ENCODE data around the gene CHD5. TPM values are rescaled to one million over a fixed set of nuclear protein-coding genes. Genes with fewer than 3 reads are reported as not detected.

CHD5 gene
- total and polyA plus RNA-seq, 5 donors from 2014 or later: not detected

DNA sequence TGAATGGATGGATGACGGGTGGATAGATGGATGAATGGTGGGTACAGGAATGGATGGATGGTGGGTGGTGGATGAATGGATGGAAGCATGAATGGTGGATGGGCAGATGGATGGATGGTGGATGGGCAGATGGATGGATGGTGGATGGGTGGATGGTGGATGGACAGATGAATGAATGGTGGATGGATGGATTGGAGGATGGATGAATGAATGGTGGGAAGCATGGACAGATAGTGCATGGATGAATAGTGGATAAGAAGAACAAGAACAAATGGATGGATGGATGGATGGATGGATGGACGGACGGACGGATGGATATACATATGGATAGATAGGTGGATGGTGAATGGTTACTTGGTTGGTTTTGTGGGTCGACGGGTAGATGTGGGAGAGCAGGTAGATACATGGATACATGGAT is 4.7 kb downstream of the CHD5 start:
- H3K36me3 ChIP-seq (ENCODE audit: control insufficient read depth, insufficient read depth, low read length): no peaks in the 10 kb centered on the region
- H3K9me3 Mint-ChIP-seq: no peaks in the 10 kb centered on the region
- ATAC-seq (ENCODE audit: low read depth in 2 of 2) (no peak), DNase-seq (no peak)
- H3K27me3 ChIP-seq (ENCODE audit: control insufficient read depth, insufficient read depth, low read length): peaks cover 12% of the 10 kb centered on the region
- H3K36me3 Mint-ChIP-seq: no peaks in the 10 kb centered on the region
- H3K4me1 Mint-ChIP-seq: peaks cover 0 to 13% (median 3%) of the 10 kb centered on the region in 4 donors
- H3K4me3 Mint-ChIP-seq: no peak overlapping the region
- peaks cover 32% of the 10 kb centered on the region for H3K27me3 Mint-ChIP-seq
- H3K4me3 ChIP-seq (ENCODE audit: low read depth, low read length): no peak overlapping the region
- H3K9me3 ChIP-seq (ENCODE audit: control insufficient read depth in 2 of 2, low read length in 2 of 2): no peaks in the 10 kb centered on the region
- no peak overlapping the region for H3K27ac Mint-ChIP-seq
- H3K27ac ChIP-seq (ENCODE audit: insufficient read depth, low read length, poor library complexity, severe bottlenecking): no peak overlapping the region
- H3K4me1 ChIP-seq (ENCODE audit: control insufficient read depth, insufficient read depth, low read length, poor library complexity, severe bottlenecking): peaks cover 7% of the 10 kb centered on the region

DNA sequence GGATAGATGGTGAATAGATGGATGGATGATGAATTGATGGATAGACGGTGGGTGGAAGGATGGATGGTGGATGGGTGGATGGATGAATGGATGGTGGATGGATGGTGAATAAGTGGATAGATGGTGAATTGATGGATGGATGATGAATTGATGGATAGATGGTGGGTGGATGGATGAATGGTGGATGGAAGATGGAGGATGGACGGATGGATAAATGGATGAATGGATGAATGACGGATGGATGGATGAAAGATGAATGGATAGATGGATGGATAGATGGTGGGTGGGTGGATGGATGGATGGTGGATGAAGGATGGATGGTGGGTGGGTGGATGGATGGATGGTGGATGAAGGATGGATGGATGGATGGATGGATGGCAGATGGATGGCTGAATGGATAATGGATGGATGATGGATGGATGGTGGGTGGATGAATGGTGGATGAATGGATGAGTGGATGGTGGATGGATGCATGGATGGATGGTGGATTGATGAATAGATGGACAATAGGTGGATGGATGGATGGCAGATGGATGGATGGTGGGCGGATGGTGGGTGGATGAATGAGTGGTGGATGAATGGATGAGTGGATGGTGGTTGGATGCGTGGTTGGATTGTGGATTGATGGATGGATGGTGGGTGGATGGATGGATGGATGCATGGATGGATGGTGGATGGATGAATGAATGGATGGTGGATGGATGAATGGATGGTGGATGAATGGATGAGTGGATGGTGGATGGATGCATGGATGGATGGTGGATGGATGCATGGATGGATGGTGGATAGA is 5.3 kb downstream of the CHD5 start:
- no peak for DNase-seq
- no peak overlapping the region for H3K27ac ChIP-seq (ENCODE audit: insufficient read depth, low read length, poor library complexity, severe bottlenecking)
- peaks cover 33% of the 10 kb centered on the region for H3K27me3 Mint-ChIP-seq
- H3K4me1 Mint-ChIP-seq: peaks cover 0 to 13% (median 3%) of the 10 kb centered on the region in 4 donors
- peaks cover 12% of the 10 kb centered on the region for H3K27me3 ChIP-seq (ENCODE audit: control insufficient read depth, insufficient read depth, low read length)
- peaks cover 3% of the 10 kb centered on the region for H3K4me1 ChIP-seq (ENCODE audit: control insufficient read depth, insufficient read depth, low read length, poor library complexity, severe bottlenecking)
- H3K27ac Mint-ChIP-seq: no peak overlapping the region
- H3K9me3 ChIP-seq (ENCODE audit: control insufficient read depth in 2 of 2, low read length in 2 of 2): no peaks in the 10 kb centered on the region
- no peak for ATAC-seq (ENCODE audit: low read depth in 2 of 2)
- no peaks in the 10 kb centered on the region for H3K9me3 Mint-ChIP-seq
- no peak overlapping the region for H3K4me3 ChIP-seq (ENCODE audit: low read depth, low read length)
- no peaks in the 10 kb centered on the region for H3K36me3 Mint-ChIP-seq
- H3K4me3 Mint-ChIP-seq: no peak overlapping the region
- no peaks in the 10 kb centered on the region for H3K36me3 ChIP-seq (ENCODE audit: control insufficient read depth, insufficient read depth, low read length)

DNA sequence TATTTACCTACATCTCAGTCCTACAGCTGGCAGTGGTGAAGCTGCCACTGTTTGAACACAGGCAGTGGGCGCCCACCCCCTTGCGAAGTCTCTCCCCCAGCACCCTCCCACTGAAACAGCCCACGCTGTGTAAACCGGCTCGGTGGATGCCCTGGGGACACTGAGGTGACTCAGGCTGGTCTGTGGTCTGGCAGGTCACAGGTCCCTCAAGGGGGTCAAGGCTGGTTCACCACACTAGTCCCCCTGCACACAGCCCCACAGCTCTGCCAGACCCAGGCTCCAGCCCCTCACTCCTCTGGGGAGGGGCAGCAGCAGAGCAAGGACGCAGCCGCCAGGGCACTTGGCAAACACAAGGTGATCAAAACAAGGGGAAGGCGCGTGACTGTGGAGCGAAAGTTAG is 7.6 kb downstream of the CHD5 start:
- ATAC-seq (ENCODE audit: low read depth in 2 of 2) (no peak), DNase-seq (no peak)
- H3K9me3 Mint-ChIP-seq: no peaks in the 10 kb centered on the region
- Histone ChIP-seq H3K27me3 (ENCODE audit: control insufficient read depth, insufficient read depth, low read length) (peaks cover 12% of the 10 kb centered on the region), H3K27ac (ENCODE audit: insufficient read depth, low read length, poor library complexity, severe bottlenecking) (no peak overlapping the region), H3K9me3 (ENCODE audit: control insufficient read depth in 2 of 2, low read length in 2 of 2) (no peaks in the 10 kb centered on the region), H3K36me3 (ENCODE audit: control insufficient read depth, insufficient read depth, low read length) (no peaks in the 10 kb centered on the region), H3K4me1 (ENCODE audit: control insufficient read depth, insufficient read depth, low read length, poor library complexity, severe bottlenecking) (no peaks in the 10 kb centered on the region), H3K4me3 (ENCODE audit: low read depth, low read length) (no peak overlapping the region)
- peaks cover 0 to 3% (median 1%) of the 10 kb centered on the region in 4 donors for H3K4me1 Mint-ChIP-seq
- H3K27ac Mint-ChIP-seq: no peak overlapping the region
- H3K4me3 Mint-ChIP-seq: no peak overlapping the region
- peaks cover 20% of the 10 kb centered on the region for H3K27me3 Mint-ChIP-seq
- no peaks in the 10 kb centered on the region for H3K36me3 Mint-ChIP-seq

DNA sequence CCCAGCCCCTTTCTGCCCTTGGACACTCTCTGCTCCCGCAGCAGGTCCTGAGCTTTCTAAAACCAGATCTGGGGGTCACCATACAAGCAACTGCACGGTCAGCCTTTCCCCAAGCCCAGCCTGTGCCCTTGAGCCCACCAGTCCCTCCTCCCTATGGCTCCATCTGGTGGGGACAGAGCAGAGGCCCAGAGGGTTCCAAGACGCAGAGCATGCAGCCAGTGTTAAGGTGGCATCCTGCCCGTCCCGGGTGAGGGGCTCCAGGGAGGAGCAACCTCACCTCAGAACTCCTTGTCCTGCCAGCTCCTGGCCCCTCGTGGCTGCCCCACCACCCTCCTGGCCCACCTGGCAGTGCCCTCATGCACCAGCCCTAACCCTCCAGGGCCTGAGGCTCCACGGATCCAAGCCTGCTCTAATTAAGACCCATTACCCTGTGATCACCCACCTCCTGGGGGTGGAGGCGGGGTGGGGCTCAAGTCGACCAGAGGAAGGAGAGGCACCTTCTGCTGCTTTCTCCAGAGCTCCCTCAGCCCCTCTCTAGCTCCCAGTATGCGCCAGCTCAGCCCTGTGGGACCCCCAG is 8.5 kb downstream of the CHD5 start:
- no peaks in the 10 kb centered on the region for H3K9me3 Mint-ChIP-seq
- H3K27ac Mint-ChIP-seq: no peak overlapping the region
- H3K4me3 ChIP-seq (ENCODE audit: low read depth, low read length): no peak overlapping the region
- H3K4me1 ChIP-seq (ENCODE audit: control insufficient read depth, insufficient read depth, low read length, poor library complexity, severe bottlenecking): no peaks in the 10 kb centered on the region
- no peaks in the 10 kb centered on the region for H3K4me1 Mint-ChIP-seq
- no peak overlapping the region for H3K4me3 Mint-ChIP-seq
- DNase-seq (no peak), ATAC-seq (ENCODE audit: low read depth in 2 of 2) (no peak)
- peaks cover 10% of the 10 kb centered on the region for H3K27me3 ChIP-seq (ENCODE audit: control insufficient read depth, insufficient read depth, low read length)
- no peaks in the 10 kb centered on the region for H3K9me3 ChIP-seq (ENCODE audit: control insufficient read depth in 2 of 2, low read length in 2 of 2)
- no peak overlapping the region for H3K27ac ChIP-seq (ENCODE audit: insufficient read depth, low read length, poor library complexity, severe bottlenecking)
- no peaks in the 10 kb centered on the region for H3K36me3 ChIP-seq (ENCODE audit: control insufficient read depth, insufficient read depth, low read length)
- H3K36me3 Mint-ChIP-seq: no peaks in the 10 kb centered on the region
- peaks cover 11% of the 10 kb centered on the region for H3K27me3 Mint-ChIP-seq

DNA sequence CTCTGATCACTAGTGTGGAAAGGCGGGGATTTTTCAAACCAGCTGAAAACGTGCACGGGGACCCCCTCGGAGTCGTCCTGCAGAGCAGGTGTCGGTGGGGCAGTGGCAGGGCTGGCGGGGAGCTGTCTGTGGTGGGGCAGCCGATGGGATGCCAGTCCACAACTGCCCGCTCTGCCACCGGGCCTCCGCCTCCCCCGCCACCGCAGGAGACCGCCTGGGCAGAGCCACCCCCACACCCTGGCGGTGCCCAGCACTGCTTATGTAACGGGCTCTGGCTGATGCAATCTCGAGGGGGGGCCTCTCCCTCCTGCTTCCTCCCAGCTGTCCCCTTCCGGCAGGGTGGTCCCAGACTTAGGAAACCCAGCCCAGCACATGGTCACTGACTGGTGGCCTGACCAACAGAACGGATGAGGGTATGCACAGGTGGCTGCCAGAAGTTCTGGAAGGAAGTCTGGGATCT is 9.3 kb downstream of the CHD5 start:
- H3K9me3 ChIP-seq (ENCODE audit: control insufficient read depth in 2 of 2, low read length in 2 of 2): no peaks in the 10 kb centered on the region
- no peaks in the 10 kb centered on the region for H3K9me3 Mint-ChIP-seq
- no peaks in the 10 kb centered on the region for H3K4me1 Mint-ChIP-seq
- no peak overlapping the region for H3K4me3 Mint-ChIP-seq
- peaks cover 5% of the 10 kb centered on the region for H3K27me3 ChIP-seq (ENCODE audit: control insufficient read depth, insufficient read depth, low read length)
- H3K27ac ChIP-seq (ENCODE audit: insufficient read depth, low read length, poor library complexity, severe bottlenecking): no peak overlapping the region
- ATAC-seq (ENCODE audit: low read depth in 2 of 2): no peak
- H3K4me3 ChIP-seq (ENCODE audit: low read depth, low read length): no peak overlapping the region
- H3K4me1 ChIP-seq (ENCODE audit: control insufficient read depth, insufficient read depth, low read length, poor library complexity, severe bottlenecking): no peaks in the 10 kb centered on the region
- H3K27ac Mint-ChIP-seq: no peak overlapping the region
- H3K36me3 ChIP-seq (ENCODE audit: control insufficient read depth, insufficient read depth, low read length): no peaks in the 10 kb centered on the region
- no peak for DNase-seq
- H3K27me3 Mint-ChIP-seq: peaks cover 10% of the 10 kb centered on the region
- H3K36me3 Mint-ChIP-seq: no peaks in the 10 kb centered on the region

DNA sequence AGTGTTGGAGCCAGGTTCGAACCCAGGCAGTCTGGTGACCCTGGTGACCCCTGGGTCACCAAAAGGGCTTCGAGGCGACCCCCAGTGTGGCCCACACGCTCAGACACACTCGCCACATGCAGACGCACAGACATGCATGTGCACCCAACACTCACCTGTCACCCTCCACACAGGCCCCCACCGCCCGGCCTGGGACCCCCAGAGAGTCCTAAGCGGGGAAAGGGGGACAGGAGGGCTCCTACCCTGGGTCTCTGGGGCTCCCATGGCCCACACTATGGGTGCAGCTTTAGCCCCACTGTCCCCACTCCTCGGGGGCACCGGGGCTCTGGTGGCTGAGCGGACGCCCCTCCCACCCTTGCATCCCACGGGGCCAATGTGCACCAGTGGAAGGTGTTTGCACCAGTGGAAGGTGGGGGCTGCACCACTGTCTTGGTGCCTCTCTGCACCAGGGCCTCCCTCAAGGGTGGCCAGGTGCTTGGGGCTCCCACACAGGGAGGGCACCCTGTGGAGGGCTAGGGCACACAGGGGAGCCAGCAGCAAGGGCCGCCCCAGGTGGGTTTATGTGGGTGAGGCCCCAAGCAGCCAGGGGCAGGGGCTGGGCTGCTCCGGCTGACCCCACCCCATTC is 9.9 kb downstream of the CHD5 start:
- Mint-ChIP-seq H3K27ac (no peak overlapping the region), H3K4me3 (no peak overlapping the region), H3K4me1 (no peaks in the 10 kb centered on the region), H3K27me3 (peaks cover 10% of the 10 kb centered on the region), H3K9me3 (no peaks in the 10 kb centered on the region), H3K36me3 (no peaks in the 10 kb centered on the region)
- Histone ChIP-seq H3K27ac (ENCODE audit: insufficient read depth, low read length, poor library complexity, severe bottlenecking) (no peak overlapping the region), H3K4me3 (ENCODE audit: low read depth, low read length) (no peak overlapping the region), H3K9me3 (ENCODE audit: control insufficient read depth in 2 of 2, low read length in 2 of 2) (no peaks in the 10 kb centered on the region), H3K27me3 (ENCODE audit: control insufficient read depth, insufficient read depth, low read length) (peaks cover 4% of the 10 kb centered on the region), H3K4me1 (ENCODE audit: control insufficient read depth, insufficient read depth, low read length, poor library complexity, severe bottlenecking) (no peaks in the 10 kb centered on the region), H3K36me3 (ENCODE audit: control insufficient read depth, insufficient read depth, low read length) (no peaks in the 10 kb centered on the region)
- ATAC-seq (ENCODE audit: low read depth in 2 of 2): no peak
- no peak for DNase-seq

DNA sequence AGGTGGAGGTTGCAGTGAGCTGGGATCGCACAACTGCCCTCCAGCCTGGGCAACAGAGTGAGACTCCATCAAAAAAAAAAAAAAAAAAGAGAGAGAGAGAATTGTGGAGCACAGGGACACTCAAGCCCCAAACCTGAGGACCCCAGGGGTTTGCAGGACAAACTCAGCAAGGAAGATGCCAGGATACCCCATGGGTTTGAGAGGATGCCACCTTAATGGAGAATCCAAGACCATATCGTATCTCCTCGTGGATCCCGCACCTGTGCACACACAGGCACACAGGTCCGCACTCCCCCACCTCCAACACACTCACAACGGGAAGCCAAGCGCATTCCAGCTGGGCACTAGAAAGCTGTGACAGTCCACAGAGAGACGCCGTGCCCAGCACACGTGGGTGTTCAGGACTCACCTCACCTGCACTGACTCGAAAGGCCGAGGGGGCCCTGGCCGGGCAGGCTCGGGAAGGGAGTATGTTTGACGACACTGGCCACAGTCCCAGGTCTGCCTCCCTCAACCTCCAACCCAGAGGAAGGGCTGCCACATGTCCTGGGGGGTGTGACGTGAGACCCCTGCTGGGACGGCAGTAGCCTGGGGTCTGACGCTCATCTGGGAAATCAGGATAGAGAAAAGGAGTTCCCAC is 11.1 kb downstream of the CHD5 start:
- Histone ChIP-seq H3K4me3 (ENCODE audit: low read depth, low read length) (no peak overlapping the region), H3K9me3 (ENCODE audit: control insufficient read depth in 2 of 2, low read length in 2 of 2) (no peaks in the 10 kb centered on the region), H3K27me3 (ENCODE audit: control insufficient read depth, insufficient read depth, low read length) (no peaks in the 10 kb centered on the region), H3K4me1 (ENCODE audit: control insufficient read depth, insufficient read depth, low read length, poor library complexity, severe bottlenecking) (no peaks in the 10 kb centered on the region), H3K36me3 (ENCODE audit: control insufficient read depth, insufficient read depth, low read length) (no peaks in the 10 kb centered on the region), H3K27ac (ENCODE audit: insufficient read depth, low read length, poor library complexity, severe bottlenecking) (no peak overlapping the region)
- no peaks in the 10 kb centered on the region for H3K9me3 Mint-ChIP-seq
- ATAC-seq (ENCODE audit: low read depth in 2 of 2) (no peak), DNase-seq (no peak)
- no peaks in the 10 kb centered on the region for H3K4me1 Mint-ChIP-seq
- H3K27ac Mint-ChIP-seq: no peak overlapping the region
- H3K36me3 Mint-ChIP-seq: no peaks in the 10 kb centered on the region
- H3K27me3 Mint-ChIP-seq: peaks cover 10% of the 10 kb centered on the region
- no peak overlapping the region for H3K4me3 Mint-ChIP-seq

Data from CD4-positive, CD25-positive, alpha-beta regulatory T cell (primary cell).